Measurements from ENCODE around the gene CDC25C. TPM values are rescaled to one million over a fixed set of nuclear protein-coding genes. Genes with fewer than 3 reads are reported as not detected.

Gene CDC25C
- total and polyA plus RNA-seq, 9 of the 15 experiments (the other 6 are each of a cell fraction or from before 2014, with no cell fraction given): 19.1 to 63.7 (median 31.9) TPM

GRCh38 chr5:138336952-138337684 lies 5.5 kb upstream of the CDC25C start (continued):
- TF ChIP-seq AFF1 (IDR thresholded peaks at IDR 0.05; ENCODE audit: low read depth in 1 of 2, partially characterized antibody in 2 of 2) (peak in 1 of 2 experiments; percentile 82), ZNF512 (tag; IDR thresholded peaks at IDR 0.05) (no peak), ARID2 (IDR thresholded peaks at IDR 0.05) (no peak), MECOM (CRISPR knock-in tag; IDR thresholded peaks at IDR 0.05) (no peak), ZNF76 (CRISPR knock-in tag; IDR thresholded peaks at IDR 0.05; ENCODE audit: borderline replicate concordance) (no peak), ZNF444 (CRISPR knock-in tag; IDR thresholded peaks at IDR 0.05) (peak; percentile 90), MLX (CRISPR knock-in tag; conservative IDR thresholded peaks at IDR 0.05) (0 out of 4 replicates have a peak, but pooled peaks of 1 of the 2 experiments have one; percentile 13), RBM34 (IDR thresholded peaks at IDR 0.05; ENCODE audit: borderline replicate concordance, insufficient read depth, low read length) (no peak), NKRF (IDR thresholded peaks at IDR 0.05; ENCODE audit: borderline replicate concordance) (no peak), TARDBP (IDR thresholded peaks at IDR 0.05) (peak; percentile 100), MIER1 (IDR thresholded peaks at IDR 0.05; ENCODE audit: low read depth) (no peak), TAF7 (tag; IDR thresholded peaks at IDR 0.05) (peak; percentile 74), ARID1B (IDR thresholded peaks at IDR 0.05) (peak; percentile 46; the same call in 1 of the 2 replicates), SAFB2 (IDR thresholded peaks at IDR 0.05; ENCODE audit: borderline replicate concordance, low read depth, low read length, severe bottlenecking) (no peak), SREBF2 (CRISPR knock-in tag; IDR thresholded peaks at IDR 0.05) (no peak), ELK3 (CRISPR knock-in tag; IDR thresholded peaks at IDR 0.05) (no peak), ZBTB7A (IDR thresholded peaks at IDR 0.05; ENCODE audit: borderline replicate concordance, control insufficient read depth, low read depth, low read length) (no peak), BRD4 (IDR thresholded peaks at IDR 0.05) (no peak)

All from K562 (cell line).